HL-60/S4 (cell line): ENCODE results near the gene SPOCK1.

Experiments used
- in situ Hi-C: fragments of 300-500 bp; cut with MboI; formaldehyde crosslinking; loops from 2 replicates; pipeline ENCODE4 v1.14.3; 2022; ENCODE audit warnings: low sequenced_read_pairs

SPOCK1 gene

DNA sequence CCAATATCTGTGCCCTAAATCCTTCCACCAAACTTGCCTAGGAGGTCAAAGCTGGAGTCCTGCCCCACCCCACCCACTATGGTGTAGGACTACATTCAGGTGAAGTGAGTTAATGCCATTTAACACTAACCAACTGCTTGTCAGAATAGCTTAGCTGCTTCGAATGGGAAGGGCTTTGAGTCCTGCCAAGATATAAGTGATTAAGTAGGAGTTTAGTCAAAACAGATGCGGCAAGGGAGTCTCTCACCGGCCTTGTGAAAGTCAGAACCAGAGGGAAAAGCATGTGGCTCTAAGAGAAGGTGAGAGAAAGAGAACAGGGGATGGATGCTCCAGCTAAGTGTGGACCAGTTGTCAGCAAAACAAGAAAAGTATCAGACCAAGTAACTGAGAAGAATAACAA, 132.6 kb downstream of the SPOCK1 start:
- in situ Hi-C loops: no loop called here

- in situ Hi-C loops: no loop called here
These were observed 133.8 kb downstream of the SPOCK1 start for GRCh38 chr5:137365126-137365865.

DNA sequence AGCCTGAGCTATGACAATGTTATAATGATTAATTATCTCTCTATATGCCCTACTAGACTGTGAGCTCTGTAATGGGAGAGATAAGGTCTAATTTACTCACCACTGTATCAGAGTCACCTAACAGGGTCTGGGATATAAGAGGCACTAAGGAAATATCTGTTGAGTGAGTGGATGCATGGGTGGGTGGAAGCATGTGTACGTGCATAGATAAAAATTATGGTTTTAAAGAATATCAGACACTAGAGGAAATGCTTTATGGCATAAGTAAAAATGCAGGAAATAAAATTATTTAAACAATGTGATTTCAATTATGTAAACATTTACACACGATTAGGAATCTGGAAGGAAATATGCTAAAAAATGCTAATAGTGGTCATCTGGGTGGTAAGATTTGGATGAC, 137.8 kb downstream of the SPOCK1 start:
- in situ Hi-C loops: no loop called here

GRCh38 chr5:137360607-137361006, 138.5 kb downstream of the SPOCK1 start:
- in situ Hi-C loops: no loop called here

GRCh38 chr5:137359941-137360340, 139.2 kb downstream of the SPOCK1 start:
- in situ Hi-C loops: no loop called here

- in situ Hi-C loops: no loop called here
These were observed 141.7 kb downstream of the SPOCK1 start for GRCh38 chr5:137357436-137357835.

DNA sequence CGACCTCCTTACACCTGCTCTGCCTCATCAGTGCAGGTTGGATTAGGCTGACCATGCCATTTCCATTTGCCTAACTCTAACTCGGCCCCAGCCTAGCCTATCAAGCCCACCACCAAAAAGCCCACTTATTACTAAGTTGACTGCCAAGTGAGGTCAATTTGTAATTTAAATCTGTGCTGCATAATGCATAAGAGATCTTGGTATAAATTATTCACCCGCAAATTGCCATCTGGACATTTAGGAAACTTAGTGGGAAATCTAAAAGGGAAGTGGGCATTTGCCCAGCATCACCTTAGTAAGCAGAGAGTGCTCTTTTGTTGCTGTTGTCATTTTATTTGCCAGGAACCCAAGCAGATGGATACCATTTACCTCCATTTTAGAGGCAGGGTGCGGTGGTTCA, 143.0 kb downstream of the SPOCK1 start:
- in situ Hi-C loops: no loop called here

DNA sequence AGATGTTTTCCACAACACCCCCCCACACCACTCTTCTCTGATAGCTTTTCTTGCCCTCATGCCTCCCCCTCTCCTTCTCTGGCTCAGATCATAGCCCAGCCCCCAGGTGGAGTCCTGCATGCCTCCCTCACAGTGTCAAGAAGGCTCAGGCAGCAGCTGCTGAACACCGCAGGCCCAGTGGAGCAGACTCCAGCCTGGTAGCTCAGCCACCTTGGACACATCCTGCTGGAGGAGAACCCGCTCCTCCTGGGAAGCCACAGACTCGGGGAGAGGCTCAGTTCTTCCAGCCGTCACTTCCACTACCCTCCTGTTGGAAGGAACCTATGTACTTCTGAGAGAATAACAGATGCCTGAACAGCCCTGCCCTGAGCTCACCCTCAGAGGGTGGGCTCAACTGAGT, 143.4 kb downstream of the SPOCK1 start:
- in situ Hi-C loops: no loop called here

DNA sequence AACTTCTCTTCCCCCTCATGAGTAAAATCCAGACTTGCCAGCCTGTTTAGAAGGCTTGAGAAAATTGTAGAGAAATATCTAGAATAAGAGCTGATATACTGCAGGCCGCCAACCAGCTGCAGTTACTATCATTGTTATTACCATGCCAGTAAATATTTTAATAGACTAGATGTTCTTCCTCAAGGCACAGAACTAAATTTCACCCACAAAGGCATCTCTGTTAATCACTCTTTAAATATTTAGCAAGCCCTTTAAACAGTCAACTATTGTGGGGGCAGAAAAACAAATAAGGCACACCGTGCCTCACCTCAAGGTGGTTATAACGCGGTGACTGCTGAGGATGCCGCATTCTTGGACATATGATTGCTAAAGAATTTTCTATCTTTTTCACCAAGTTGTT, 147.0 kb downstream of the SPOCK1 start:
- in situ Hi-C loops: no loop called here

DNA sequence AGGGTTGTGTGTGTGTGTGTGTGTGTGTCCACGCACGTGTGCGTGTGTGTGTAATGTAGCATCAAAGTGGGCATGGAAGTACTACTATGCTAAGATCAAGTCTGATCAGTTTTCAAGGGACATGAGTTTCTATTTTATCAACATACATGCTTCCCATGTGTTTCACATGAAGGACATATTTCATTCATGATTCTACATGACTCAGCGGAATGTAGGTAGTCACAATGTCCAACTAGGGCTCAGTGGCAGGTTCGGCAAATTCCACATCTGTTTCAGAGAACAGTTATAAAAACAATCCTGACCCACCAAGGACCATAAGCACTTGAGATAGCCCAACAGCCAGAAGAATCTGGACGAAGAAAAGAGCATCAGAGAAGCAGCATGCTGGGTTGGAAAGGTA, 148.3 kb downstream of the SPOCK1 start:
- in situ Hi-C loops: no loop called here

- in situ Hi-C loops: no loop called here
These were observed 150.4 kb downstream of the SPOCK1 start for GRCh38 chr5:137348759-137349158.

DNA sequence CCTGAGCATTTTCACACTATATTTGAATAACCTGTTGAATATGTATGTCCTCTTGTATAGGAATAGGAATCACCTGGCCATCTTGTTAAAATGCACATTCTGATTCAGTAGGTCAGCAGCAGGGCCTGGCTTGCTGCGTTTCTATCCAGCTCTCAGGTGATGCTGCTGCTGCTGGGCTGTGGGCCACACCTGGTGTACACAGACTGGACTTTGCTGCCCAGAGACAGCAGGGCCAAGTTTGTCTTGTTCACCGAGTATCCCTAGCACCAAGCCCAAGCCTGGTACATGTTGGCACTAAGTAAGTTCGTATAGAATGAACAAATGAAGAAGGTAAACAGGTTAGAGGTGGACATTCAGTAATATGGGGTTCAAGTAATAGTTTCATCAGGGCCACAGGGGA, 151.3 kb downstream of the SPOCK1 start:
- in situ Hi-C loops: no loop called here

GRCh38 chr5:137346281-137346680, 152.8 kb downstream of the SPOCK1 start:
- in situ Hi-C loops: no loop called here

DNA sequence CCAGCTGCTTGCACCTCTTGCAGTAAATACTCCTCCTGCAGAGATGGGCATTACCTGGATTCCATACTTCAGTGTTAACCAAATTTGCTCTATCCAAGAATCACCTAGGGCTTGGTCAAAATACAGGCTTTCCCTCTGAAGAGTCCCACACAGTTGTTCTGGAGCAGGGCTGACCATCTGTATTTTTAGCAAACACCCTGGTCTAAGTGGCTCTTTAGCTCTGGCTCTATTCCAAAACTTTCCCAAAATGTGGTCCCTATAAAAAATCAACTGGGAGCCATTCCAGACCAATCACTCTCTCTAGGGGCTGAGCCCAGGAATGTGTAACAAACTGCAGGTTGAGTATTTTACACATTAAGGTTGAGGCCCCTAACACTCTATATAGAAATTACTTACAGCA, 153.7 kb downstream of the SPOCK1 start:
- in situ Hi-C loops: no loop called here

DNA sequence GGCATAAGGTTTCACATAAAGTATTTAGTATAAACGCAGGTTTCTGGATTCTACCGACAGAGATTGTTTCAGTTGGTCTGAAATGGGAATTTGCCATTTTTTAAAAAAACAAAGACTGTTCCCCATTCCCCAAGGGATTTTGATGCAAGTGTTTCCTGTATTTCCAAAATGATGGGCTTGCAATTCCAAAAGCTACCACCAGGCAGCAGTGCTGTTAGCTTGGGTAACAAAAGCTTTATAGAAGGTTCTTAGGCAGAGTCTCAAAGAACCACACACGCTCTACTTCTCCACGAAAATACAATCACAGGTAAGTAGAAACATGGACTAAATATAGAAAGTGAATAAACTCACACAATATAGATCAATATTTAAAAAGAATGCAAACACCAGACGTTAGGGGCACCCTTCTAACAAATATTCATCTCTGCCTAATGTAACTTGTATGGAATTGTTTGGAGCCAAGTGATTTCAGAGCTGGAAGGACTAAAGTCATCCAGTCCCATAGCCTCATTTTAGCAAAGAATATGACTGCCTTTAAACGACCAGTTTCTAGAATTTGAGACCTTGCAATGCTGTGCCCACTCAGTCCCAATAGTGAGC, 154.3 kb downstream of the SPOCK1 start:
- in situ Hi-C loops: no loop called here

GRCh38 chr5:137344021-137344420, 155.1 kb downstream of the SPOCK1 start:
- in situ Hi-C loops: no loop called here

DNA sequence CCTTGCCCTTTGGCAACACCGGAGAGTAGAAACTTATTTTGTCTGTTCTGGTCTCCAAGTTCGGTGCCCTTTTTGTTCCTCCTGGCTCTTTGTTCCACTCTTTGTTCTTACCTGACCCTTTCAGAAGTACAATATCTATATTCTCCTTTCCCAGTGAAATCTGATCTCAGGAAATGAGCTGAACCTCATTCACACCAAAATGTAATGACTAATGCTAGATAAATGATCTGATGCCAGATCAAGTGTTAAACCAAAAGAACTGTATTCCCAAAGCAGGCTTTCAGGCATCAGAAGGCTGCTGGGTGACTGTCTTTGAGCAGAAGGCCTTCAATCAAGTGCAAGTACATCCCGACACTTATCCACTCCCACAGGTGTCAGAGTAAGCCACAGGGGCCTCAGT, 156.4 kb downstream of the SPOCK1 start:
- in situ Hi-C loops: no loop called here

DNA sequence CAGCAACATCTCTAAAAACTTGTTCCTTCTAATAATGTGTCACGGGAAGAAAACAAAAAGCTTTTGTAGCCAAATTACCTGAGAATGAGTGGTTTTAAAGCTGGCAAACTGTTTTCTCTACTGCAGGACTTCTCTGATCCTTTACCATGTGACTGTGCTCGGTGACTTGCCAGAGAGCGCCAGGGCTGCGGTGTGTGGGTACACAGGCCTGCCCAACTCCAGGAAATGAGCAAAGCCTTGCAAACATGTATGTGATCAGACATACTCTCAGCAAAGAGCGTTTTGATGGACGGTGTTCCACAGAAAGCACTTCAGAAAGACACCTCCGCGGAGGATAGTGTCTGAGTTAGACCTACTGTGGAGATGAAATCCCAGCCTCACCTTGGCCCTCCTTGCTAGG, 157.3 kb downstream of the SPOCK1 start:
- in situ Hi-C loops: no loop called here

DNA sequence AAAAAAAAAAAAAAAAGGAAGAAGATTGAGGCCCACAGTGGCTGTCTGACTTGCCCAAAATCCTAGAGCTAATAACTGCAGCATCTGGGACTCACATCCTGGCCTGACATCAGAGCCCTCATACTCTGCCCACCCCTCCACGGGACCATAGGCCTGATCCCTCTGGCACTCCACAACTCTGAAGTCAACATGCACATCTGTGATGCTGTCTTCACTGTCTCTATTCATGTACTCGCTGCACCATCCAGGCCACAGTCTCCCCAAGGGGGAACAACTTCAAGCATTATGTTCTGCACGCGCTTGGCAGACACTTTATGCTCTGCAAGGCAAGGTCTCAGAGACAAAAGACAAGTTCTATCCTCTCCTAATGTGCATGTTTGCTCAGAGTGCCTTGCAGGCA, 158.2 kb downstream of the SPOCK1 start:
- in situ Hi-C loops: no loop called here

DNA sequence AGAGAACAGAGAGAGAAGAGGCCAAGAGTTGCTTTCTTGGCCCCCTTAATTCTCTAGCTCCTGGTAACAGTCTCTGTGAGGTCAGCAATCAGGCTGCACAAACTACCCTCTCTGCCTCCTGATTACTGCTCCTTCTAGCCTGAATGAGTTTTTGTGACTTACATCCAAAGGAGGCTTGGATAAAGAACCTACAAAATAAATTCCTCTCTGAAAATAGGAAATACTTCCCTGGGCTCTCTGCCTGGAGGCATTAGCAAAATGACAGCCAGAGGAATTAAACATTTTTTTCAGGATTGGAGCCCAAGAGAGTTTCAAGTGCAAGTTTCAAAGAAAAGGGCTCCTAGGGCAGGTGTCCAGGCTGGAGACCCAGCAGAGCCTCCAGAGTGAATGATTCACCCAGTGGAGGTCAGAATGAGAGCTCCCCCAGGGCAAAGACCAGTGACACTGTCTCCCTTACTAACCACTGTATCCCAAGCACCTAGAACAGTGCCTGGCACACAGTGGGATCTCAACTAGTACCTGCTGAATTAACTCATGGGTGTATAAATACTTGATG, 162.5 kb downstream of the SPOCK1 start:
- in situ Hi-C loops: no loop called here

DNA sequence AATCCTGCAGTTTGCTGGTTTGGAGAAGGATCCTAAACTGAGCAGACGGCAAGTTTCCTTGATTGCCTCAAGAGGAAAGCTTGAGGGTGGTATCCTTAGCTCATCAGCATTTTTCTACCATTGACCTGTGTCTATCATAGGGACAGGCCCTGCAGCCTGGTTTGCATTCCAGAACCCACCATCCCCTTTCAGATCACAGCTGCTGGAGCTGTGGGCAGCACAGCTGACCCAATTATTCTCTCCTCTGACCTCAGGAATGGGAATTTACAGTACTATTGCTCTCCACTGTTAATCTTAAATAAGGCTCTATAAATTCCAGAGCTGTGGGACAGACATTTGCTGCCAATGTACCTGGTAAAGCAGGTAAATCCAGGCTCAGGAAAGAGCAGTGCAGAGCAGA, 163.0 kb downstream of the SPOCK1 start:
- in situ Hi-C loops: no loop called here

GRCh38 chr5:137335493-137335892, 163.6 kb downstream of the SPOCK1 start:
- in situ Hi-C loops: no loop called here

DNA sequence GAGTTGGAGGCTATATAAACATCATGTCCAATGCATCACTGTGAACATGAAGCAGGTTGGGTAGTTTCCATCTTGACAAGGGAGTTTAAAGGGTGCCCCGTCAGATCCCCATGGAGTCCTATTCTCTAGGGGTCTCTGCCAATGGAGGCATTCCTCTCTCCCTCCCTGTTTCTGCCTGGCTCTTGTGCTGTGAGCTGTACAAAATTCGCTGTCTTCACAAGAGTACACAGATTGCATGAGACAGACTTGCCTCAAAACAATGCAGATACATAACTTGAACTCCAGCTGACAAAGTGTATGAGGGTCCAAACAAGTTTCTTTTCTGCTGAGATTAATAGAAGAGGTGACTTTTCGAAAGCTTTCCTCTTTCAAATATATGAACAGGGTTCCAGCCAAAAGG, 165.2 kb downstream of the SPOCK1 start:
- in situ Hi-C loops: no loop called here
